Measurements from ENCODE around the gene ACOX2.
"Not testable (repeated sequence)": the region's sequence is repeated elsewhere in the genome, so short reads cannot be mapped to it uniquely, and the experiment has no call there.

Gene ACOX2

DNA sequence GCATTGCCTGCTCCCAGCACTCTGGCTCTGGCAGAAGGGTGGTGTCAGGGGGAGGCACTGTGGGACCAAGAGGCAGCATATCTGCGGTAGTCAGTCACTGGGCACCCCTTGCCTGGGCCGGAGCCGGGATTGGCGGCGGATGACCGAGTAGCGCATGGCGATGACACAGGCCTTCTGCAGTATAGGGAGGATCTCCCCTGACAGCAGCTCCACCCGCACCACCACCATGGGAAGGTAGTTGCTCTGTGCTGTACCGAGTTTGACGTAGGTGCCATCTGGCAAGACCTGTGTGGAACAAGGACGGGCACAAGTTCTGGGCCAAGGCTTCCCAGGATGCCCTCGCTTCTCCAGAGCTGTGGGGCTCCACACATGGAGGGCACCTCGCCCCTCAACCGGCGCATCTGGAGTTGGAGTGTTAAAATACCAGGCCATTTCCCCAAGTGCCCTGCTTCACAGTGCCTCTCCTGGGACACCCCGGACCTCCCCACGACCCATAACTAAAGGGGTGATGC, 6.6 kb downstream of the ACOX2 start:
- Mint-ChIP-seq H3K27ac (no peak overlapping the region), H3K4me3 (no peak overlapping the region), H3K9me3 (no peaks in the 10 kb centered on the region), H3K4me1 (peaks cover 13% of the 10 kb centered on the region), H3K36me3 (no peaks in the 10 kb centered on the region), H3K27me3 (no peaks in the 10 kb centered on the region)

- Mint-ChIP-seq H3K9me3 (no peaks in the 10 kb centered on the region), H3K27me3 (no peaks in the 10 kb centered on the region), H3K4me3 (no peak overlapping the region), H3K36me3 (no peaks in the 10 kb centered on the region), H3K4me1 (peaks cover 13% of the 10 kb centered on the region), H3K27ac (no peak overlapping the region)
Observed at GRCh38 chr3:58529516-58530353, 7.3 kb downstream of the ACOX2 start.

DNA sequence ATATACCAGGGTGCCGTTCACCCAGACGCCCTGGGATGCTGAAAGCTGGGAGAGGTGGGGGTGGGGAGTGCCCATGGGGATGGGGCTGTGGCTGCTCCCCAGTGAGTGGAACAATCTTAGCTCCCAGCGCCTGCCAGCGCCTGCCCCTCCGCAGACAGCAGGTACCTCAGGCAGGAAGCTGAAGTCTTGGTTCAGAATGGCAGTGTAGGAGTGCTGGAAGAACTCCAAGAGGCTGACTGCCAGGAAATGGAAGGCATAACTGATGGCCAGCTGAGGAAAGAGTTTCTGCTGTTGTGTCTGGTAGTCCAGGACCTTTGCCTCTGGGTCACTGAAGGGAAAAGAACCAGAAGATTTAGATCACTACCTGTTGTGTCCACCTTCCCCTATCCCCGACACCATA, 8.4 kb downstream of the ACOX2 start:
- no peaks in the 10 kb centered on the region for H3K27me3 Mint-ChIP-seq
- H3K4me1 Mint-ChIP-seq, result peaks cover 13% of the 10 kb centered on the region
- no peaks in the 10 kb centered on the region for H3K36me3 Mint-ChIP-seq
- no peaks in the 10 kb centered on the region for H3K9me3 Mint-ChIP-seq
- H3K27ac Mint-ChIP-seq, result no peak overlapping the region
- no peak overlapping the region for H3K4me3 Mint-ChIP-seq

GRCh38 chr3:58527440-58527839, 9.6 kb downstream of the ACOX2 start:
- H3K27me3 Mint-ChIP-seq, H3K27ac Mint-ChIP-seq, H3K9me3 Mint-ChIP-seq, H3K36me3 Mint-ChIP-seq, H3K4me1 Mint-ChIP-seq, H3K4me3 Mint-ChIP-seq: not testable (repeated sequence)

GRCh38 chr3:58526515-58526957, 10.5 kb downstream of the ACOX2 start:
- Mint-ChIP-seq H3K9me3 (no peaks in the 10 kb centered on the region), H3K36me3 (no peaks in the 10 kb centered on the region), H3K27ac (no peak overlapping the region), H3K4me1 (no peaks in the 10 kb centered on the region), H3K27me3 (no peaks in the 10 kb centered on the region), H3K4me3 (no peak overlapping the region)

GRCh38 chr3:58524326-58524888, 12.6 kb downstream of the ACOX2 start:
- no peaks in the 10 kb centered on the region for H3K36me3 Mint-ChIP-seq
- no peaks in the 10 kb centered on the region for H3K9me3 Mint-ChIP-seq
- H3K27me3 Mint-ChIP-seq, result no peaks in the 10 kb centered on the region
- H3K4me3 Mint-ChIP-seq, result no peak overlapping the region
- H3K27ac Mint-ChIP-seq, result no peak overlapping the region
- no peaks in the 10 kb centered on the region for H3K4me1 Mint-ChIP-seq

GRCh38 chr3:58522759-58523425, 14.1 kb downstream of the ACOX2 start:
- Mint-ChIP-seq H3K9me3 (no peaks in the 10 kb centered on the region), H3K4me3 (no peak overlapping the region), H3K27ac (no peak overlapping the region), H3K27me3 (no peaks in the 10 kb centered on the region), H3K4me1 (no peaks in the 10 kb centered on the region), H3K36me3 (no peaks in the 10 kb centered on the region)

- H3K4me3 Mint-ChIP-seq, result no peak overlapping the region
- H3K4me1 Mint-ChIP-seq, result no peaks in the 10 kb centered on the region
- no peaks in the 10 kb centered on the region for H3K27me3 Mint-ChIP-seq
- H3K27ac Mint-ChIP-seq, result no peak overlapping the region
- no peaks in the 10 kb centered on the region for H3K9me3 Mint-ChIP-seq
- H3K36me3 Mint-ChIP-seq, result no peaks in the 10 kb centered on the region
Observed at GRCh38 chr3:58521917-58522631, 14.9 kb downstream of the ACOX2 start.

GRCh38 chr3:58521336-58521670, 15.7 kb downstream of the ACOX2 start:
- no peaks in the 10 kb centered on the region for H3K27me3 Mint-ChIP-seq
- no peak overlapping the region for H3K27ac Mint-ChIP-seq
- H3K9me3 Mint-ChIP-seq, result no peaks in the 10 kb centered on the region
- H3K4me1 Mint-ChIP-seq, result no peaks in the 10 kb centered on the region
- H3K4me3 Mint-ChIP-seq, result no peak overlapping the region
- no peaks in the 10 kb centered on the region for H3K36me3 Mint-ChIP-seq

- Mint-ChIP-seq H3K4me3 (no peak overlapping the region), H3K9me3 (no peaks in the 10 kb centered on the region), H3K36me3 (no peaks in the 10 kb centered on the region), H3K4me1 (no peaks in the 10 kb centered on the region), H3K27ac (no peak overlapping the region), H3K27me3 (no peaks in the 10 kb centered on the region)
Observed at GRCh38 chr3:58520403-58521335, 16.3 kb downstream of the ACOX2 start.

- Mint-ChIP-seq H3K27me3 (no peaks in the 10 kb centered on the region), H3K27ac (no peak overlapping the region), H3K36me3 (no peaks in the 10 kb centered on the region), H3K4me3 (no peak overlapping the region), H3K9me3 (no peaks in the 10 kb centered on the region), H3K4me1 (no peaks in the 10 kb centered on the region)
Observed at GRCh38 chr3:58519668-58520402, 17.2 kb downstream of the ACOX2 start.

DNA sequence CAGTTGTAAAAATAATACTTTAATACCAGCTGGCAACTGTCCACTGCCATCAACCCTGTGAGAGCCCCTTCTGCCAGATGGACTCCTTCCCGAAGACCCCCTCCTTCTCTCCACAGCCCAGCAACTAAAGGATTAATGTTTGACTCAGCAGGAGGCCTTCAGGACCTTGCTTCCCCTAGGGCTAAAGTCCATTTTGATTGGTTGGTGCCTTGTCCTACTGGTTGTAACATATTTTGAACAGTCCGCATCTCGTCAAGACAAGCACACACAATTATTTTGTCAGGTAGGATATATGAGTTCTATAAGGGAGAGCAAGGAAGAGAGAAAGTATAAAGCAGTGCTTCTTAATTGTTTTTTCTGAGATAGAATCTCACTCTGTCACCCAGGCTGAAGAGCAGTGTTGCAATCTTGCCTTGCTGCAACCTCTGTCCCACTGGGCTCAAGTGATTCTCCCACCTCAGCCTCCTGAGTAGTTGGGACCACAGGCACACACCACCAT, 18.6 kb downstream of the ACOX2 start:
- H3K4me3 Mint-ChIP-seq, result no peak overlapping the region
- no peaks in the 10 kb centered on the region for H3K27me3 Mint-ChIP-seq
- H3K9me3 Mint-ChIP-seq, result no peaks in the 10 kb centered on the region
- no peaks in the 10 kb centered on the region for H3K36me3 Mint-ChIP-seq
- H3K4me1 Mint-ChIP-seq, result no peaks in the 10 kb centered on the region
- no peak overlapping the region for H3K27ac Mint-ChIP-seq

DNA sequence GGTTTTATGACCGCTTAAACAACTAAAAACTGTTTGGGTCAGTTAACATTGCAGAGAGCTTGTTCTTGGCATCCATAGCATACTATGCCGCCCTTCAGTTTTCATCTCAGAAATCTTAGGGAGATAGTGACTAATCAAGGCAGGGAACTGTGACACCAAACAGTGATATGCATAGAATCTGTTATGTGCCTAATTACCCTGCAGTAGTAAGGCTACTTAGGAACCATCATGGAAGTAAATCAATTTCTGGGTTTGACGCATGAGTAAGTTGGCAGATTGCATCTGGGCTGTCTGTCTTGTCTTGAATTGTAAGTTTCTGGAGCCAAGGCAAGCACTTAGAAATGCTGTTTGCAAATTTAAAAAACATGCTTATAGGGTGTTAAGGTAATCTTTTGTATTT, 22.6 kb downstream of the ACOX2 start:
- Mint-ChIP-seq H3K9me3 (no peaks in the 10 kb centered on the region), H3K4me3 (no peak overlapping the region), H3K27ac (no peak overlapping the region), H3K27me3 (no peaks in the 10 kb centered on the region), H3K4me1 (no peaks in the 10 kb centered on the region), H3K36me3 (no peaks in the 10 kb centered on the region)

GRCh38 chr3:58508437-58508836, 28.6 kb downstream of the ACOX2 start:
- no peak overlapping the region for H3K4me3 Mint-ChIP-seq
- no peaks in the 10 kb centered on the region for H3K4me1 Mint-ChIP-seq
- no peak overlapping the region for H3K27ac Mint-ChIP-seq
- no peaks in the 10 kb centered on the region for H3K36me3 Mint-ChIP-seq
- H3K27me3 Mint-ChIP-seq, result no peaks in the 10 kb centered on the region
- no peaks in the 10 kb centered on the region for H3K9me3 Mint-ChIP-seq
